Measurements from ENCODE around the gene VPS4A. TPM values are rescaled to one million over a fixed set of nuclear protein-coding genes. Genes with fewer than 3 reads are reported as not detected.

The VPS4A gene
- total and polyA plus RNA-seq, 2 of the 8 experiments (the other 6 are each of a cell fraction or from before 2014, with no cell fraction given), result 14.1 to 24.1 TPM

DNA sequence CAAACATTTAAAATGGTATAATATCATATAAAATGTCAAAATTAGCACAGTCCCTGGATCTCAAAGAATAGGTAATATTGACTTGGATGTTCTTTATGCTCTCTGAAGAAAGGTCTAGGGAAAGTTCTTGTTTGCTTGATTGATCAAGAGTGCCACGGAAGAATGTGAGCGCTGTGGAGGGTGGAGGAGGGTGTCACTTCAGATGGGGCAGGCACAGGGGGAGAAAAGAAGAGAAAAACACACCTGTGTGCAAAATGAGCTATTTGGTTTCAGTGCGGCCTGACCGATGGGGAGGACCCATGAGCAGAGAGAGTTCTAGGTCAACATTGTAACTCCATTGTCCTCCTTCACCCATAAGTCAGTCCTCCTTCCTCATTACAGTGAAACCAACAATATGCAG lies 8.8 kb upstream of the VPS4A start:
- 95% methylated on average over 4 of the region's 4 CpGs; no CpG with 5 or more reads in 1 of the 2 experiments for WGBS, 2 experiments (ENCODE audit: extremely low coverage in 1 of 2, insufficient coverage in 1 of 2, insufficient read length in 1 of 2, insufficient replicate concordance in 2 of 2, low coverage in 1 of 2, low lambda C conversion rate in 2 of 2, missing lambda C conversion rate in 1 of 2)
- Histone ChIP-seq H2BK12ac (ENCODE audit: low read depth, low read length) (no peak overlapping the region), H3K56ac (replicated peaks; ENCODE audit: insufficient read length, low read depth, low read length) (no peak overlapping the region), H4K91ac (replicated peaks; ENCODE audit: insufficient read length, low read length) (no peak overlapping the region), H2BK120ac (replicated peaks; ENCODE audit: low read depth, low read length) (no peak overlapping the region), H2BK5ac (ENCODE audit: low read depth, low read length) (no peak overlapping the region), H3K14ac (ENCODE audit: insufficient read length) (no peak overlapping the region), H3K27ac (ENCODE audit: low read depth, low read length) (no peak overlapping the region), H2BK20ac (ENCODE audit: low read length) (no peak overlapping the region), H3K23me2 (ENCODE audit: low read depth, low read length) (no peaks in the 10 kb centered on the region), H3K23ac (ENCODE audit: insufficient read length) (no peak overlapping the region), H3K18ac (ENCODE audit: extremely low read depth, low read length) (no peak overlapping the region), H3K79me1 (ENCODE audit: low read depth, low read length) (no peaks in the 10 kb centered on the region), H3K36me3 (ENCODE audit: control insufficient read depth in 2 of 4, insufficient read depth in 4 of 4, low read length in 3 of 4) (peaks cover 0 to 15% (median 6%) of the 10 kb centered on the region in 4 experiments; a peak in 4 of 8 replicates), H3K4ac (replicated peaks; ENCODE audit: insufficient read length, low read depth, low read length) (no peak overlapping the region), H2AK5ac (ENCODE audit: low read depth, low read length) (no peak overlapping the region), H2AFZ (ENCODE audit: low read length) (no peak overlapping the region), H3K27me3 (replicated peaks in 1 of 4; ENCODE audit: control insufficient read depth in 3 of 4, extremely low read depth in 1 of 4, insufficient read depth in 3 of 4, low read length in 3 of 4) (no peaks in the 10 kb centered on the region), H3K4me3 (ENCODE audit: extremely low read depth in 1 of 4, insufficient read depth in 2 of 4, low read depth in 3 of 4, low read length in 4 of 4) (no peak overlapping the region), H3K9me3 (ENCODE audit: insufficient read depth in 2 of 2, low read depth in 1 of 2, low read length in 1 of 2) (no peaks in the 10 kb centered on the region), H3K4me1 (replicated peaks in 1 of 4; ENCODE audit: control insufficient read depth in 3 of 4, insufficient read depth in 4 of 4, low read length in 3 of 4) (no peaks in the 10 kb centered on the region), H2BK15ac (ENCODE audit: low read length) (no peak overlapping the region), H3K9ac (replicated peaks in 1 of 4; ENCODE audit: extremely low read depth in 1 of 4, low read depth in 3 of 4, low read length in 3 of 4) (no peak overlapping the region), H3K4me2 (ENCODE audit: insufficient read depth in 1 of 2, low read depth in 2 of 2, low read length in 2 of 2) (no peak overlapping the region), H4K8ac (ENCODE audit: extremely low read depth, insufficient read depth, low read length) (no peak overlapping the region), H3K79me2 (ENCODE audit: control insufficient read depth in 1 of 2, insufficient read depth in 2 of 2, low read length in 2 of 2) (no peaks in the 10 kb centered on the region), H4K20me1 (replicated peaks in 1 of 2; ENCODE audit: control insufficient read depth in 1 of 2, insufficient read depth in 2 of 2, low read length in 2 of 2) (no peaks in the 10 kb centered on the region), H4K5ac (ENCODE audit: insufficient read length, low read depth, low read length) (no peak overlapping the region)
- ChIA-PET POLR2A (ENCODE audit: partially characterized antibody) (interaction anchor here (1.1 to 1.7 kb wide), 2 partner anchors 8 to 168 kb away, joined by 3 read pairs; no protein-coding TSS in a partner anchor), CTCF (ENCODE audit: partially characterized antibody) (interaction anchor here (0.7 to 1.7 kb wide), 3 partner anchors 14 to 232 kb away, joined by 3 to 6 read pairs (median 3); no protein-coding TSS in a partner anchor)
- FAIRE-seq, result no peak
- no peak for DNase-seq (ENCODE audit: low read depth in 1 of 2, low spot score in 2 of 2)
- TF ChIP-seq POLR2AphosphoS5 (IDR thresholded peaks at IDR 0.05; ENCODE audit: low read depth, low read length) (no peak), JUND (IDR thresholded peaks at IDR 0.05; ENCODE audit: low read length) (no peak), NANOG (IDR thresholded peaks at IDR 0.05; ENCODE audit: insufficient read depth, low read depth, low read length, poor library complexity, severe bottlenecking) (no peak), RAD21 (IDR thresholded peaks at IDR 0.05 in 1 of 2, conservative IDR thresholded peaks at IDR 0.05 in 1 of 2; ENCODE audit: low read depth in 2 of 2, low read length in 2 of 2) (no peak), ZNF274 (IDR thresholded peaks at IDR 0.05; ENCODE audit: borderline replicate concordance, extremely low read depth, low read length) (no peak), KDM4A (IDR thresholded peaks at IDR 0.05; ENCODE audit: low read depth, low read length, severe bottlenecking) (no peak), SRF (IDR thresholded peaks at IDR 0.05; ENCODE audit: low read depth, low read length) (no peak), KDM5A (IDR thresholded peaks at IDR 0.05; ENCODE audit: low read length) (no peak)

Data from H1 (cell line).